Dermis blood vessel endothelial cell (primary cell): ENCODE measurements around the gene NMT2. TPM values are rescaled to one million over a fixed set of nuclear protein-coding genes. Genes with fewer than 3 reads are reported as not detected.
A peak's percentile ranks its signal among the peaks of the same experiment; 100 is the strongest.

Experiments
- DNase-seq: peaks from one replicate; pipeline ENCODE4 v3.0.0; 2010
- total RNA-seq: library from RNA; depleted of rRNA; stranded (reverse); fragments of >200 nt; gene quantifications from 2 replicates; pipeline ENCODE4 v1.2.3, GENCODE V29; 2014

The NMT2 gene
- total RNA-seq, 1 donor from 2014 or later = 70.3 TPM

DNA sequence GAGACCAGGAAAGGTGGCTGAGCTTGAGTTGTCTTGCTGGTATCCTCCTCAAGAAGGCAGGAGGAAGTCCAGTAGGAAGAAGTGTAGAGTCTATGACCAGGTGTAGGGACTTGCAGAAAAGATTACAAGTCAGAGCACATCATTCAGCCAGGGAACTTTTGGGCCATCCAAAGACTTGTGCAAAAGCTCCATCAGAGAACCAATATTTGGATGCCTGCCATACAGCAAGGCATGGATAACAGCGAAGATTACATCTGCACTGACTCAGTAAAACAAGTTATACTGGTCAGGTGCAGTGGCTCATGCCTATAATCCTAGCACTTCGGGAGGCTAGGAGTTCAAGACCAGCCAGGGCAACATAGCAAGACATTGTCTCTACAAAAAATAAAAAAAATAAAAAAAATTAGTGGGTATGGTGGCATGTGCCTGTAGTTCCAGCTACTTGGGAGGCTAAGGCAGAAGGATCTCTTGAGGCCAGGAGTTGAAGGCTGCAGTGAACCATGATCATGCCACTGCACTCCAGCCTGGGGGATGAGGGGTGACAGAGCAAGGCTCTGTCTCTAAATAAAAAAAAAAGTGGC is 13.2 kb upstream of the NMT2 start:
- DNase-seq = no peak

DNA sequence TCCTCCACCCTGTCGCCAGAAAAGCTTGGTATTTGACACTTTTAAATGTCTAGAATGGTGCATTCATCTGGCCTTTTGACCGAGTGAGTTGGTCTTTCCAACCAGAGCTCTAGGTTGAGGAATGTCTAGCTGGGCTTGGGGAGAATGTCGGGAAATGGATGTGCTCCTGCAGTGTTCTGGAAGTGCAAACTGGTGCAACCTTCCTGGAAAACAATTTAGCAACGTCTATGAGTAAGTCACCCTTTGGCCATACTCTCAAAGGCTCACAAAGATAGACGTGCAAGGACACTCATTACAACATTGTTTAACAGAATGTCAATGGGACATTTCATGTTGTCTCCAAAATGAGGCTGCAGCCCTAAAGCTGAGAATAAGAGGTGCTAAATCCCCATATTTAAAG is 12.2 kb upstream of the NMT2 start:
- no peak for DNase-seq

DNA sequence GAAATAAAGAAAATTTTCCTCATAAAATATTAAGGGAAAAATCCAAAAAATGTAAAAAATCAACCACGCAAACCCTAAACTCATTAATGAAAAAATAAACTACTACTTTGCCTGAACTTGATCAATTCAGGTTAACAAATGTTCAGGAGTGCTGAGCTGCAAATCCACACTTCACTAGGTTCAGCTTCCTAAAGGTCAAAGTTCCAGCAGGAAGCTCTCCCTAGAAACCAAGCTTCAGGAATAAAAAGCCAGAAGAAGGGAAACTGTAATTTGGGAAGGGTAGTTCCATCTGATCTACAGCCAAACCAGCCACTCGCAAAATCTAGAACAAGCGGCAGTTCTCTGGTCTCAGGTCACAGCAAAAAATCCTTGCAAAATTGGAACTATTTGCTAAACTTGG is 7.8 kb upstream of the NMT2 start:
- no peak for DNase-seq

DNA sequence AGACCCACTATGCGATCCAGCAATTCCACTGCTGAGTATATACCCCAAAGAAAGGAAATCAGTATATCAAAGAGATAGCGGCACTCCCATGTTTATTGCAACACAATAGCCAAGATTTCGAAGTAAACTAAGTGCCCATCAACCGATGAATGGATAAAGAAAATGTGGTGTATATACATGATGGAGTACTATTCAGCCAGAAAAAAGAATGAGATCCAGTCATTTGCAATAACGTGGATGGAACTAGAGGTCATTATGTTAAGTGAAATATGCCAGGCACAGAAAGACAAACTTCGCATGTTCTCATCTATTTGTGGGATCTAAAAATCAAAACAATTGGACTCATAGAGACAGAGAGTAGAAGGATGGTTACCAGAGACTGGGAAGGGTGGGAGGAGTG is 7.1 kb upstream of the NMT2 start:
- DNase-seq = no peak

DNA sequence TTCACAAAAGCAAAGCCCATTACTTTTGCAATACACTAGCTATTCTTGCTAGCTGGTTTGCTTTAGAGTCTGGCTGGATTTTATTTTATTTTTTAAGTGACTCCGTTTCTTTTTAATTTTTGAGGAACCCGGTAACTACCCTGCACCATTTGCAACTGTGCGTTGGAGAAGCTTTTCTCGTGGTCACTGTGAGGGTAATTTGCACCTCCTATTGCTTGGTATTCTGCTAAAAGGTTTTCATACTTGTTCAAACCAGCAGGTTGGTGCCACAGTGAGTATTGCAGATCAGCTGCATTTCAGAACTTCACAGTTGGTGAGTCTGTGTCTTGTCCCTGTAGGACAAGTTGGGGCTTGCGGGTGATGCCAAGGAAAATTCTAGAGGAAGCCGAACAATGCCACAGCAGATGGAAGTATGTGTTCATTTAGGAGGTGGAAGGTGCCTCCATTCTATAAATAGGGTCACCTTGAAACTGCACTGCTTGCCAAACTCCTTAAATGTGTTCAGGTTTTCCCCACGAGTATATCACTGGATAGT is 3.9 kb upstream of the NMT2 start:
- no peak for DNase-seq

DNA sequence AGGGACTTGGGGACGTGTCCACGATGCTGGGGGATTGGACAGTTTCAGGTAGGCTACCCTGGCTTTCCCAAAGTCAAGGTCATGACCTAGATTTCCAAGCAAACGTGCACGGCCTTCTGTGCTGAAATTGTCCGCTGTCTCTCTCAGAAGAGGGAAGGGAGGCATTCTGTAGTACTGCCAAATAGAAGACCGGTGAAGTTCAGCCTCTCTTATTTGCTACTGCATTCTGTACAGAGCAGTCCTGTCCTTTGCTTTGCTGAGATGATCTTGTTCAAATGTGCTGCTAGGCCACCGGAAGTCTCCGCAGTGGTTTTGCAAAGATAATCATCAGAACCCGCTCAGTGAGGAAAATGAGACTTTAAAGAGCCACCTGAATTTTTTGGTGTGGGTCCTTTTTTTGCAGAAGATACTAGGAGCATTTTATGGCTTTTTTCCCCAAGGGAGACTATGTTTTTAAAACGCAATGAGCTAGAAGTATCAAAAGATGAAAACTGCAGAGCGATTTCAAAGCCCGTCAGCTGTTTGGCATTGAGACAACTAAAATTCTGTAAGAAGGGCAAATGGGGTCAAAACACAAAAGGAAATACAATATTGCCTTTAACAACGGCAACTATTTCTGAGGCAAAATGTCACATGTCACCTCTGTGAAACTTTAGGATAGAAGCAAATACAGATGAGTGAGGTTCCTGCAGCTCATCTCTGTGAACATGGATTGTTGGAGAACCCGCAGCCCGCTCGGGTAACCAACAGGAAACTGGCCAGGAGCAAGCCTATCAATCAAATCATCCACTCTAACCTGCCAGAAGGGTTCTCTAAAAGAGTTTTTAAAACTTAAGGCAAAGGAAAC is 1.3 kb upstream of the NMT2 start:
- peak; percentile 47 for DNase-seq

DNA sequence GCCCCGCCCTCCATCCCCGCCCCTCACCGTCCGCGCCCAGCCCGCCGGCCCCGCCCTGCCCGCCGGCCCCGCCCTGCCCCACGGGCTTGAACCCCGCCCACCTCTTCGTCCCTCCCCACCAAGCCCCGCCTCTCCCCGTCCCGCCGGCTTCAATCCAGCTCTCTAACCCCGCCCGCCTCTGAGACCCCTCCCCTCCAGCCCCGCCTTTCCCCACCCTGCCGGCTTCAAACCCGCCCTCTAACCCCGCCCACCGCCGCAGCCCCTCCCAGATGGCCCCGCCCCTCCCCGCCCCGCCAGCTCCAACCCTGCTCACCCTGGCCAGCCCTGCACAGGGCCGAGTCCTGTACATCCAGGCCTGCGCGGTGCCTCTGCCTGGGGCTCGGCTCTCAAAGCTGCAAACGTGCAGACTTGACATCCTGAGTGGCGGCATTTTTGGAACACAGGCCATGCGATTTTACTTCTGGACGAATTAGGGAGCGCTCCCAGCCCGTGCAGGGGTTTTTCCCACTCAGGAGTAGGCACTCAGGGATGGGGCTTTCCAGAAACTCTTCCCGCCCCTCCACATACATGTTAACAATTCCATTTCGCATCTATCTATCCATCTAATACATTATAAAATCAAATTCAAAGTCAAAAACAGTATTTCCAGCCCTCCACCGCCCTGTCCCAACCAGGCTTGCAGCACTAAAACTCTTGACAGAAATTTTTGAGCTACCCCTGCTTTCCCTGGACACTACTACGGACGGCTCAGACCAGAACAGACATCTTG is 477 bp upstream of the NMT2 start:
- peak; percentile 98 for DNase-seq

DNA sequence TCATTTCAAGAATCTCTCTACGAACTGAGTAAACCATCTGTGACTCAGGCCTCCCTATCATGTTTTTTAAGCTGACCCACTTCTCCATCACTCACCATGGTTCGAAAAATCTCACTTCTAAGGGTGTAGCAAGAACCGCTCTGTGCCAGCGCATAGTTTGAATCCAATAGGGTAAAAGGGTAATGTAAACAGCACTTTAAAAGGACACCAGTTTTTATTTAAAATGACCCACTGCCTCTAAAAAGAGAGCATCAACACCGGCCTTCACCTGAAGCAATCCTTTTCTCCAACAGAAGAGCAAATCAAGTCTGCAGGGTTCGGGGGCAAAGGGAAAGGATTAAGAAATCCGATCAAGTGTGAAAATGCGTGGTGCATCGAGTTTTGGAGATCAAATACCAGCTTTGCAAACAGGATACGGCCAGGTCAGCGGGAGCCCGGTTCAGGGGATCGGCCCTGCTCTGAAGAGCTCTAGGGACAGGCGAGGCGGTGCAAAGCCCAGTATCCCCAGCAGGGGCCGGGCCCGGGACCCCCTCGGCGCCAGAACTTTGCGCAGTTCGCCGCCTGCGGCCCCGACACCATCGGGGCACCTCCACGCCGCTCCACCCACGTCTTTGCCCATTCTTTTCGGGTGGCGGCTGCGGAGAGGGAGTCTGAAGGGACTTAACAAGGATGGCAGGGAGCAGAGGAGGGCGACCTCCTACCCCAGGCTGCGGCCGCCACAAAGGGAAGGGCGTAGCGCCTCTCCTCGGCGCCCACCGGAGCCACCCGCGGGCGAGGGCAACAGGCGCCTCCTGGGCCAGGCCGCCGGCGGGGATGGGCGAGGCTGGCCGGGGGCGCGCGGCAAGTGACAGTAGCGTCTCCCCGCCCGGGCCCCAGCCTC is 842 bp downstream of the NMT2 start:
- DNase-seq = peak; percentile 73

DNA sequence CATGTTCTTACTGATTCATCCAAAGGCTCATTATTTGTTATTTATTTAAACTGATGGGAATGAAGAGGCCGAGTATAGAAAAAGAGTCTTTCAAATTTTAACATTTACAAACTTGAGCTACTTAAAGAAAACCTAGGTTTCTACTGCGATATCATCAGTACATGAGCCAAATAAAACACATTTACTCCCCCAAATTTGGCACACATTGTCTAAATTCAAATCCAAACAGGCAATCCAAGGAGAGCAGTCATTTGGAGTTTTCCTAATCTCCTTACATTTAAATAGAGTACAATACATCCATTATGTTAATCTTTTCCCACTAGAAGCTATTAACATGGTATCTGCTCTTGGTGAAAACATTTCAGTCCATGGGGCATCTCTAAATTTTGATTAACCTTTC is 2.2 kb downstream of the NMT2 start:
- no peak for DNase-seq

DNA sequence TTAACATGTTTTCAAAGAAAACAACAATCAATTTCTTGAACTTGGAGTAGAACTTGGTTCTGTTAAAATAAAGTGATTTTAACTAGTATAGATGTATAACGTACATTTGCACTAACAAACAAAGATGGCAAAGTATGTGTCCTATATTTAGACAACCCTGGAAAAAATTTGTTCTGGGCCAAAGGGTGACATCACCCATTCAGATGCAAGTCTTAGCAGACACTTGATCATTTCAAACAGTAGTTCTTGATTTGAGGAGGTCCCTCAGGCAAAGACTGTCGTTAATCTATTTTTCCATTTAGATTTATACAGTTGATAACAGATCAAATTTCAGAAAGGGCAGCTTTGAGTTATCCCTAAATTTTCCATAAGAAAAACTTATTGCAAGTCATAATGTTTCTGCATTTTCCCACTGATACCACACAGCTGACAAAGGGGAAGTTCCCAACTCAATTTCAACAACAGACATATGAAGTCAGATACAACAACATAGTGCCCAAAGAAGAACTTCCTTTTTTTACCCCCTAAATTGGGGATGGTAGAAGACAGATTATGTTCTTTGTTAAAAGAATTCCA is 5.2 kb downstream of the NMT2 start:
- DNase-seq = peak; percentile 45

DNA sequence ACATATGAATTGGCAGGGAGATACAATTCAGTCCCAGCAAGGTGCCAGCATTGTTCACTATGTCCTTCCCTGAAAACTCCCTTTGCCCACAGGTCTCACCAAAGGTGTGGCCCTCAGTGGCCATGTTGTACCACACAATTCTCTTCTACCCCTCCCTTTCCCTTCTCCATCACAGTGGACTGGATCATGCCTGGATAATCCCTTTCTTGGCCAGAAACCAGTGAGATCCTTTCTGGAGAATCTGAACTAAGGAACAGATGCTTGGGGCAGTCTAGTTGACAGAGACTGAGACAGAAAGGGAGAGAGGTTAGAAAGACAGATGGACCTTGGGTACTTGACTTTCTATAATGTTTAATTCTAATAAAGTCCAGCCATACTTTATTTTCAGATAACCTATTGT is 9.5 kb downstream of the NMT2 start:
- DNase-seq = no peak

DNA sequence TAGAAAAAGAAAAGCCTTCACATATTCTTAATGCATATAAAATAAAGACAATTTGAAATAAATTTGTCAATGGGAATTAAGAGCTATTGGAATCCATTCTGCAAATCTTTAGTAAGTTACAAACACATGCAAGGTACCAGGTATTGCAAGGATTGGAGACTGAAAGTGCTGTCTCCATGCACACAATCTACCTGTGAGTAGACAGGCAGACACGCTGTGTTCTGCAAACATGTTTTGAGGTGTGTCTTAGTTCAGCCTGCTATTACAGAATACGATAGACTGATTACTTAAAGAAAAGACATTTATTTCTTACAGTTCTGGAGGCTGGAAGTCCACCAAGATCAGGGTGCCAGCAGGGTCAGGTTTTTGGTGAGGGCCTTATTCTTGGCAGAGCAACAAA is 10.0 kb downstream of the NMT2 start:
- no peak for DNase-seq

DNA sequence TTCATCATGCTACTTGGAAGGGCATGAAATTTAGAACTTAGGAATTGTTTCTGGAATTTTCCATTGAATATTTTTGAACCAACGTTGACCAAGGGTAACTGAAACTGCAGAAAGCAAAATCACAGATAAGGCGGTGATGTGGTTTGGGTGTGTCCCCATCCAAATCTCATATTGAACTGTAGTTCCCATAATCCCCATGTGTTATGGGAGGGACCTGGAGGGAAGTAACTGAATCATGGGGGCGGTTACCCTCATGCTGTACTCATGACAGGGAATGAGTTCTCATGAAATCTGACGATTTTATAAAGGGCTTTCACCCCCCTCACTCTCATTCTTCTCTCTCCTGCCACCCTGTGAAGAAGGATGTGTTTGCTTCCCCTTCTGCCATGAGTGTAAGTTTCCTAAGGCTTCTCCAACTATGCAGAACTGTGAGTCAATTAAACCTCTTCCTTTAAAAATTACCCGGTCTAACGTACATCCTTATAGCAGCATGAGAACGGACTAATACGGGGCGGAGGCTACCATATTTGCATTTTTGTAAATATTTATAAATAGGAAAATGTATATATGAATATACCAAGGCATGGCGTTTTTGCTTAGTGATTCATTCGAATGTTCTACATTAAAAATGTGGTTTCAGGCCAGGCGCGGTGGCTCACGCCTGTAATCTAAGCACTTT is 12.4 kb downstream of the NMT2 start:
- no peak for DNase-seq

DNA sequence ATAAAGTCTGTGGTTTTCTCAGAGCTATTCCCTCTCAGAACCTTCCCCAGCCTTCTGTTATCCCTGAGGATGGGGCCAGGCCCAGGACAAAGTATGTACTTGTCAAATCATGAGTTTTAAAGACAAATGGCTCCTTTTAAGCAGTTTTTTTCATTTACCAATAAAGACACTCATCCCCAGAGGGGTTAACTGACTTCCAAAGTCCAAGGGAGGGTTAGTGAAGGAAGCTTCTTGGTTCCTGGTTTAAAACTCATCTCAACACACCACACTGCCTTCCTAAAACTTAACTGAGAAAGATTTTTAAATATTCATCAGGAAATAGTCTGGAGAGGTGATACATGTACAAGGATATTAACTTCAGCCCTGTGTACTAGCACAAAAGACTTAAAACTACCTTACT is 15.9 kb downstream of the NMT2 start:
- DNase-seq = no peak

DNA sequence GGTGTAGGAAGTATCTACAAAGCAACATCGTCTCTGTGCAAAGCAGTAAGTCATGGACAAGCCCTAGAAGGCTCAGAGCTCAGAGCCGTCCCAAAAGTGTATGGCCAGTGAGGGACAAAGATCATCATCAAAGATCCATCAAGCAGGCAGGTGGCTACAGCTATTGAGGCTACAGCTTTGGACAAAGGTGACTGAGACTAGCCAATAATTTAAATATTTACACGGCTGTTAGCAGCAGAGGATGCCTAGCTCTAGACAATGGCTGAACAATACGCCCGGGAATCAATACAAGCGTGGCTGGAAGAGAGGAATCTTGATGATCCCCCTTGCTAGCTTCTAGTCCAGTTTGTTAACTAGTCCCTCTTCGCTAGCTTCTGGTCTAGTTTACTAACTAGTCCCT is 17.9 kb downstream of the NMT2 start:
- no peak for DNase-seq

DNA sequence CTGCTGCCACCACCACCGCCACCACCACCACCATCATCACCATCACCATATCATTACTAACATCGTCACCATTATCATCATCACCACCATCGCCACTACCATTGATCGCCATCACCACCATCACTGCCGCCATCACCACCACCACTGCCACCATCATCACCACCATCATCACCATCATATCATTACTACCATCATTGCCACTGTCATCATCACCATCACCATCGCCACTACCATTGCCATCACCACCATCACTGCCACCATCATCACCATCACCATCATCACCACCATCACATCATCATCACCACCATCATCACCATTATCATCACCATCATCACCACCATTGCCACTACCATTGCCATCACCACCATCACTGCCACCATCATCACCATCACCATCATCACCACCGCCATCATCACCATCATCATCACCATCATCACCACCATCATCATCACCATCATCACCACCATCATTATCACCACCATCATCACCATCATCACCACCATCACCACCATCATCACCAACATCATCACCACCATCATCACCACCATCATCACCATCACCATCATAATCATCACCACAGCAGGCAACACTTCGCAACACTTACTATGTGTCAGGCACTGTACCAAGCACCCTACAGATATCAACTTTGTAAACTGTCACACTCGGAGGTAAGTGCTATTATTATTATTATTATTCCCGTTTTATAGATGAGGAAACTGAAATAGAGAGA is 19.3 kb downstream of the NMT2 start:
- no peak for DNase-seq

DNA sequence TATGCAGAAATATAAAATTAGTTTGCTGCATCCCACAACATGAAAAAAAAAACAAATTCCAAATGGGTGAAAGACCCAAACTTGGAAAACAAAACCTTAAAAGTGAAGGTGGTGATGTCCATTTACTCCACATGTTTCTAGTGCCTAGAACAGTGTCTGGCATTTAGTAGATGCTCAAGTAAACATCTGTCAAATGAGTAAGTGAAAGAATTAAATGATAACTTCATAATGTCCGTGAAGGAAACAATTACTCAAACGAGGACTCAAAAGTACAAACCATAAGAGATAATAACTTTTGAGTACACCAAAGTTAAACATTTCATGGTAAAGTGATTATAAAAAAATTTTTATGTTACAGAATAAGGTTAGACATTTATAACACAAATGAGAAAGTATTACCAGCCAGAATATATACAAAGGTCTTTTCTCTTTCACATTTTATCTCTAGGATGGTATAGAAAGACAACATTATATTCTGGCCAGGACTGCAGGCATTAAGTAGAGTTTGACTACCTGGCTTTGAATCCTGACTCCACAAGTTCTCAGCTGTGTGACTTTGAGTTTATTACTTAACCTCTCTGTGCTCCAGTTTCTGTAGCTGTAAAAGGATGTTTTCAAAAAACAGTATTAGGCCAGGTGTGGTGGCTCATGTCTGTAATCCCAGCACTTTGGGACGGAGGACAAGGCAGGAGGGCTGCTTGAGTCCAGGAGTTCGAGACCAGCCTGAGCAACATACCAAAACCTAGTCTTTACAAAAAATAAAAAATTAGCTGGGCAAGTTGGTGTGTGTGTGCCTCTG is 20.7 kb downstream of the NMT2 start:
- DNase-seq = no peak

DNA sequence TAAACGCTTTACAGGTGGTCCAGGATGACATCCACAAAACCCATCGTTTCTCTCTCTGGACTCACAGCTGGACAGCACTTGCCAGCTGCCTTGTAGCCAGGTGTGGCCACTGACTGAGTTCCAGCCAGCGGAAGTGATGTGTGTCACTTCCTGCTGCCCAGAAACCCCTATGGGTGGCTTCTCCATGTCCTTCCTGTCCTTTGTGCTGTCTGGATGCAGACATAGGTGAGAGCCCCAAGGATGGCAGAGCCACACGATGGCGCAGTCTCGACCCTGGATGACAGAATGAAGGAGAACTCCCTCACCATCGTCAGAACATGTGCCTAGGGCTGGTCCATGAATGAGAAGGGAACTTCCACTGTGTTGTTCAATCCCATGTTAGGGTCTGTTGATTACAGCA is 22.1 kb downstream of the NMT2 start:
- peak; percentile 53 for DNase-seq

DNA sequence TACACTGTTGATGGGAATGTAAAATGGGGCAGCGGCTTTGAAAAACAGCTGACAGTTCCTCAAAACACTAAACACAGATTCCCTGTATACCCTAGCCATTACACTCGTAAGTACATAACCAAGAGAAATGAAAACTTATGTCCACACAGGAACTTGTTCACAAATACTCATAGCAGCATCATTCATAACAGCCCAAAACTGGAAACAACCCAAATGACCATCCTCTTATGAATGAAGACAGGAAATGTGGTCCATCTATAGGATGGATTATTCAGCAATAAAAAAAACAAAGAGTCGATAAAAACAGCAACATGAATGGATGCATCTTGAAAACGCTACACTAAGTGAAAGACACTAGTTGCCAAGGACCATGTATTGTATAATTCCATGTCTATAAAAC is 23.7 kb downstream of the NMT2 start:
- peak; percentile 57 for DNase-seq
